Neural progenitor cell (in vitro differentiated cells): ENCODE data around the gene HYAL4. TPM values are rescaled to one million over a fixed set of nuclear protein-coding genes. Genes with fewer than 3 reads are reported as not detected.
A peak's percentile ranks its signal among the peaks of the same experiment; 100 is the strongest.
"Not testable (repeated sequence)": the region's sequence is repeated elsewhere in the genome, so short reads cannot be mapped to it uniquely, and the experiment has no call there.

ENCODE experiments used
- DNase-seq: peaks from one replicate; pipeline ENCODE4 v3.0.0-alpha.2; 2016; ENCODE audit warnings: low spot score
- H2AFZ ChIP-seq: fragments of 200-600 bp; sonication (generic); replicated peaks from 2 replicates; pipeline ENCODE4 v1.6.1; 2016; ENCODE audit warnings: antibody characterized with exemption
- H3F3A ChIP-seq: fragments of 200-600 bp; sonication (generic); 2 replicates; pipeline ENCODE4 v1.6.1; 2016; ENCODE audit warnings: antibody characterized with exemption, low read depth
- H3K27ac ChIP-seq: fragments of 200-600 bp; sonication (generic); 2 replicates; pipeline ENCODE4 v1.5.1; 2016; ENCODE audit warnings: mild to moderate bottlenecking
- H3K27me3 ChIP-seq: fragments of 200-600 bp; sonication (generic); 2 replicates; pipeline ENCODE4 v1.6.1; 2016; ENCODE audit warnings: mild to moderate bottlenecking, moderate library complexity
- H3K36me3 ChIP-seq: fragments of 200-600 bp; sonication (generic); 2 replicates; pipeline ENCODE4 v1.5.1; 2016
- H3K4me1 ChIP-seq: fragments of 200-600 bp; sonication (generic); 2 replicates; pipeline ENCODE4 v1.6.1; 2016; ENCODE audit warnings: mixed run types
- H3K4me2 ChIP-seq: fragments of 200-600 bp; sonication (generic); 2 replicates; pipeline ENCODE4 v1.6.1; 2016
- H3K4me3 ChIP-seq: fragments of 200-600 bp; sonication (generic); 2 replicates; pipeline ENCODE4 v1.5.1; 2016
- H3K79me2 ChIP-seq: fragments of 200-600 bp; sonication (generic); 2 replicates; pipeline ENCODE4 v1.6.1; 2016; ENCODE audit warnings: low read depth
- H3K9ac ChIP-seq: fragments of 200-600 bp; sonication (generic); 2 replicates; pipeline ENCODE4 v1.6.1; 2016
- H3K9me3 ChIP-seq: fragments of 200-600 bp; sonication (generic); 2 replicates; pipeline ENCODE4 v1.5.1; 2016; ENCODE audit warnings: low read depth
- H4K20me1 ChIP-seq: fragments of 200-600 bp; sonication (generic); 2 replicates; pipeline ENCODE4 v1.6.1; 2016; ENCODE audit warnings: low read depth
- H3K27ac Mint-ChIP-seq: 3 replicates; pipeline ENCODE4 v1.8.0; 2021; ENCODE audit warnings: mixed read lengths
- H3K27me3 Mint-ChIP-seq: 2 replicates; pipeline ENCODE4 v1.8.0; 2022; ENCODE audit warnings: low read depth, mild to moderate bottlenecking, inconsistent platforms, moderate library complexity, mixed read lengths; ENCODE audit not compliant: insufficient read depth
- H3K36me3 Mint-ChIP-seq: 3 replicates; pipeline ENCODE4 v1.8.0; 2021; ENCODE audit warnings: mixed read lengths
- H3K4me1 Mint-ChIP-seq: 3 replicates; pipeline ENCODE4 v1.8.0; 2021; ENCODE audit warnings: mixed read lengths
- H3K4me3 Mint-ChIP-seq: 3 replicates; pipeline ENCODE4 v1.8.0; 2021; ENCODE audit warnings: mild to moderate bottlenecking, moderate library complexity, mixed read lengths
- H3K9me3 Mint-ChIP-seq: 3 replicates; pipeline ENCODE4 v1.8.0; 2020; ENCODE audit warnings: mixed read lengths
- CTCF ChIP-seq: fragments of 200-600 bp; sonication (generic); IDR thresholded peaks from 2 replicates; pipeline ENCODE4 v1.5.1; 2017; ENCODE audit warnings: antibody characterized with exemption, mild to moderate bottlenecking
- EZH2 ChIP-seq: fragments of 200-600 bp; sonication (generic); IDR thresholded peaks from 2 replicates; pipeline ENCODE4 v1.6.1; 2017; ENCODE audit warnings: antibody characterized with exemption, mild to moderate bottlenecking, moderate library complexity
- EZH2phosphoT487 ChIP-seq: fragments of 200-600 bp; sonication (generic); IDR thresholded peaks from 2 replicates; pipeline ENCODE4 v1.6.1; 2017; ENCODE audit warnings: antibody characterized with exemption
- total RNA-seq: library from RNA; depleted of rRNA; stranded (reverse); fragments of >200 nt; gene quantifications from 2 replicates; pipeline ENCODE4 v1.2.3, GENCODE V29; 2015; ENCODE audit warnings: low replicate concordance

HYAL4 gene
- total RNA-seq, 1 donor from 2014 or later = not detected

GRCh38 chr7:123888192-123888591, 43.2 kb downstream of the HYAL4 start:
- Histone ChIP-seq H3K9me3 (no peaks in the 10 kb centered on the region), H3K36me3 (no peaks in the 10 kb centered on the region), H3K4me2 (peak overlapping the region; percentile 21), H3K27ac (no peak overlapping the region), H3K27me3 (no peaks in the 10 kb centered on the region), H2AFZ (no peak overlapping the region), H3K4me1 (peaks cover 11% of the 10 kb centered on the region), H3F3A (no peaks in the 10 kb centered on the region), H3K9ac (no peak overlapping the region), H3K4me3 (no peak overlapping the region), H3K79me2 (no peaks in the 10 kb centered on the region), H4K20me1 (no peaks in the 10 kb centered on the region)
- DNase-seq = no peak
- Mint-ChIP-seq H3K4me3 (no peak overlapping the region), H3K27me3 (no peaks in the 10 kb centered on the region), H3K9me3 (peaks cover 3% of the 10 kb centered on the region), H3K36me3 (no peaks in the 10 kb centered on the region), H3K27ac (no peak overlapping the region), H3K4me1 (no peaks in the 10 kb centered on the region)
- TF ChIP-seq CTCF (no peak), EZH2phosphoT487 (no peak), EZH2 (no peak)

DNA sequence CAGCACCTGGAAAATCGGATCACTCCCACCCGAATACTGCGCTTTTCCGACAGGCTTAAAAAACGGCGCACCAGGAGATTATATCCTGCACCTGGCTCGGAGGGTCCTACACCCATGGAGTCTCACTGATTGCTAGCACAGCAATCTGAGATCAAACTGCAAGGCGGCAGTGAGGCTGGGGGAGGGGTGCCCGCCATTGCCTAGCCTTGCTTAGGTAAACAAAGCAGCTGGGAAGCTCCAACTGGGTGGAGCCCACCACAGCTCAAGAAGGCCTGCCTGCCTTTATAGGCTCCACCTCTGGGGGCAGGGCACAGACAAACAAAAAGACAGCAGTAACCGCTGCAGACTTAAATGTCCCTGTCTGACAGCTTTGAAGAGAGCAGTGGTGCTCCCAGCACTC, 49.8 kb downstream of the HYAL4 start:
- H3K4me1 Mint-ChIP-seq, H3K27ac ChIP-seq, H3K36me3 ChIP-seq, H3F3A ChIP-seq, H3K27me3 ChIP-seq, H3K27me3 Mint-ChIP-seq, DNase-seq, H4K20me1 ChIP-seq, H3K27ac Mint-ChIP-seq, H3K4me2 ChIP-seq, H3K9ac ChIP-seq, H3K4me3 ChIP-seq, H3K9me3 ChIP-seq, H2AFZ ChIP-seq, H3K79me2 ChIP-seq, H3K36me3 Mint-ChIP-seq, H3K4me1 ChIP-seq, H3K4me3 Mint-ChIP-seq: not testable (repeated sequence)
- H3K9me3 Mint-ChIP-seq = peaks cover 15% of the 10 kb centered on the region

- no peaks in the 10 kb centered on the region for H3K4me1 Mint-ChIP-seq
These were observed 56.1 kb downstream of the HYAL4 start for GRCh38 chr7:123901101-123901500.

GRCh38 chr7:123905714-123906113, 60.7 kb downstream of the HYAL4 start:
- Mint-ChIP-seq H3K4me1 (peaks cover 4% of the 10 kb centered on the region), H3K4me3 (no peak overlapping the region), H3K27me3 (peaks cover 5% of the 10 kb centered on the region), H3K36me3 (no peaks in the 10 kb centered on the region), H3K27ac (no peak overlapping the region), H3K9me3 (peaks cover 9% of the 10 kb centered on the region)
- H3K27me3 ChIP-seq = no peaks in the 10 kb centered on the region
- H3K36me3 ChIP-seq = no peaks in the 10 kb centered on the region
- H3K27ac ChIP-seq = no peak overlapping the region
- no peaks in the 10 kb centered on the region for H3K79me2 ChIP-seq
- no peak overlapping the region for H3K9ac ChIP-seq
- no peak overlapping the region for H3K4me3 ChIP-seq
- H3K4me2 ChIP-seq = no peak overlapping the region
- DNase-seq = no peak
- H3K4me1 ChIP-seq = no peaks in the 10 kb centered on the region
- H3K9me3 ChIP-seq = no peaks in the 10 kb centered on the region
- TF ChIP-seq CTCF (no peak), EZH2 (no peak), EZH2phosphoT487 (no peak)
- H3F3A ChIP-seq = no peaks in the 10 kb centered on the region
- H4K20me1 ChIP-seq = no peaks in the 10 kb centered on the region
- no peak overlapping the region for H2AFZ ChIP-seq

More at GRCh38 chr7:123901101-123901500, 56.1 kb downstream of the HYAL4 start:
- no peak overlapping the region for H3K4me3 Mint-ChIP-seq
- no peak for DNase-seq
- no peak overlapping the region for H2AFZ ChIP-seq
- no peaks in the 10 kb centered on the region for H3K27me3 ChIP-seq
- H3K9ac ChIP-seq = no peak overlapping the region
- TF ChIP-seq EZH2 = no peak
- TF ChIP-seq EZH2phosphoT487 = no peak
- TF ChIP-seq CTCF = no peak
- H3K36me3 ChIP-seq = no peaks in the 10 kb centered on the region
- H3K9me3 Mint-ChIP-seq = peaks cover 10% of the 10 kb centered on the region
- no peaks in the 10 kb centered on the region for H3K4me1 ChIP-seq
- no peak overlapping the region for H3K27ac Mint-ChIP-seq
- no peak overlapping the region for H3K4me3 ChIP-seq
- H4K20me1 ChIP-seq = no peaks in the 10 kb centered on the region
- no peaks in the 10 kb centered on the region for H3K36me3 Mint-ChIP-seq
- H3K27me3 Mint-ChIP-seq = no peaks in the 10 kb centered on the region
- no peak overlapping the region for H3K27ac ChIP-seq
- H3K4me2 ChIP-seq = no peak overlapping the region
- no peaks in the 10 kb centered on the region for H3K9me3 ChIP-seq
- no peaks in the 10 kb centered on the region for H3F3A ChIP-seq
- no peaks in the 10 kb centered on the region for H3K79me2 ChIP-seq
